HepG2 (cell line): ENCODE results near the gene DST. TPM values are rescaled to one million over a fixed set of nuclear protein-coding genes. Genes with fewer than 3 reads are reported as not detected.

Experiments used
- ATAC-seq: fragments of 200-7000 bp; cut with Tn5 transposase; 3 replicates; pipeline ENCODE4 v1.9.1; 2020; ENCODE audit warnings: mild to moderate bottlenecking, moderate library complexity
- BruUV-seq: library from RNA; stranded (reverse); fragments of 400-500 nt; replicated peaks from 2 replicates; lab custom pipeline; 2021; lab: Mats Ljungman, UMichigan
- CTCF ChIA-PET: fragments of 300-600 bp; formaldehyde crosslinking; extraction: SDS; loops from one replicate; lab custom pipeline; 2021; ENCODE audit warnings: low total read pairs, inconsistent platforms, low intra/inter-chr PET ratio; lab: Yijun Ruan, JAX
- POLR2A ChIA-PET: fragments of 350-600 bp; sonication (Branson Sonifier 250); formaldehyde crosslinking; loops from one replicate; lab custom pipeline; 2020; ENCODE audit warnings: antibody characterized with exemption, inconsistent platforms; lab: Yijun Ruan, JAX
- DNase-seq: peaks from one replicate; pipeline ENCODE4 v3.0.0-alpha.2; 2015; ENCODE audit warnings: low spot score
- FAIRE-seq: peaks from 3 replicates; lab custom pipeline; 2011; peaks lifted over from hg19 to GRCh38; lab: Jason Lieb, UNC
- H2AFZ ChIP-seq: one replicate; pipeline ENCODE4 v1.6.1; 2011; ENCODE audit warnings: low read length, inconsistent platforms
- H3K27ac ChIP-seq: fragments of 300-600 bp; 3 replicates; pipeline ENCODE4 v1.8.0; 2011; ENCODE audit warnings: mixed run types, mild to moderate bottlenecking, mixed read lengths, low read length, inconsistent platforms; ENCODE audit not compliant: insufficient read depth; ENCODE audit errors: extremely low read length
- H3K27me3 ChIP-seq, 2 experiments: fragments of 200-600 bp in 1 of 2; 2 replicates in 1 of 2; 3 replicates in 1 of 2; pipeline versions ENCODE4 v1.6.0 to v1.8.0; 2011; ENCODE audit warnings: low read length in 2 of 2, mild to moderate bottlenecking in 2 of 2, moderate library complexity in 2 of 2, inconsistent platforms in 1 of 2; ENCODE audit not compliant: insufficient read depth in 2 of 2, control insufficient read depth in 1 of 2
- H3K36me3 ChIP-seq, 2 experiments: fragments of 200-600 bp in 1 of 2; replicated peaks in 1 of 2; 2 replicates in 1 of 2; 3 replicates in 1 of 2; pipeline versions ENCODE4 v1.5.1 to v1.8.0; 2011; ENCODE audit warnings: low read length in 2 of 2, inconsistent platforms in 1 of 2; ENCODE audit not compliant: insufficient read depth in 2 of 2, control insufficient read depth in 1 of 2
- H3K4me1 ChIP-seq: 2 replicates; pipeline ENCODE4 v1.5.1; 2012; ENCODE audit warnings: low read length, inconsistent platforms; ENCODE audit not compliant: insufficient read depth
- H3K4me2 ChIP-seq: 2 replicates; pipeline ENCODE4 v1.6.0; 2011; ENCODE audit warnings: low read depth, low read length, inconsistent platforms
- H3K4me3 ChIP-seq, 3 experiments: fragments of 200-600 bp in 1 of 3; sonication (generic), shearing (Covaris generic) in 1 of 3; replicated peaks in 1 of 3; 2 replicates each; pipeline ENCODE4 v1.5.1; 2011 to 2016; ENCODE audit warnings: low read length in 3 of 3, inconsistent platforms in 2 of 3, low read depth in 2 of 3, mild to moderate bottlenecking in 2 of 3, control low read depth in 1 of 3, mixed read lengths in 1 of 3; ENCODE audit not compliant: insufficient read depth in 1 of 3
- H3K79me2 ChIP-seq: one replicate; pipeline ENCODE4 v1.6.1; 2011; ENCODE audit warnings: low read length, inconsistent platforms; ENCODE audit not compliant: insufficient read depth
- H3K9ac ChIP-seq: 2 replicates; pipeline ENCODE4 v1.6.0; 2011; ENCODE audit warnings: mild to moderate bottlenecking, low read depth, low read length, inconsistent platforms; ENCODE audit not compliant: insufficient read depth
- H3K9me3 ChIP-seq: 2 replicates; pipeline ENCODE4 v1.5.1; 2012; ENCODE audit warnings: mild to moderate bottlenecking, low read length
- H4K20me1 ChIP-seq: 2 replicates; pipeline ENCODE4 v1.6.0; 2011; ENCODE audit warnings: inconsistent platforms, mild to moderate bottlenecking, low read length, moderate library complexity; ENCODE audit not compliant: insufficient read depth
- ARNT ChIP-seq: fragments of 450-650 bp; IDR thresholded peaks from 2 replicates; pipeline ENCODE4 v1.6.1; 2017
- ARNTL ChIP-seq: sonication (generic); formaldehyde crosslinking; IDR thresholded peaks from 2 replicates; pipeline ENCODE4 v1.4.0; 2020; ENCODE audit warnings: mild to moderate bottlenecking, missing genetic modification reagents
- CBX1 ChIP-seq: IDR thresholded peaks from one replicate; pipeline ENCODE4 v1.6.1; 2016; ENCODE audit warnings: antibody characterized with exemption, low read depth
- CREBL2 ChIP-seq: sonication (generic); formaldehyde crosslinking; IDR thresholded peaks from 2 replicates; pipeline ENCODE4 v1.8.1; 2023; ENCODE audit warnings: missing genetic modification reagents, mild to moderate bottlenecking, borderline replicate concordance
- EZH2 ChIP-seq: conservative IDR thresholded peaks from 2 replicates; pipeline ENCODE4 v1.6.1; 2012; ENCODE audit warnings: mild to moderate bottlenecking, low read depth, low read length, moderate library complexity
- HMGA1 ChIP-seq: sonication (generic); formaldehyde crosslinking; conservative IDR thresholded peaks from 2 replicates; pipeline ENCODE4 v1.4.0; 2020; ENCODE audit warnings: missing genetic modification reagents
- MXD3 ChIP-seq: IDR thresholded peaks from 2 replicates; pipeline ENCODE4 v1.6.1; 2016; ENCODE audit warnings: mild to moderate bottlenecking, missing biosample characterization, missing genetic modification reagents
- PCBP1 ChIP-seq: fragments of 200-400 bp; formaldehyde crosslinking; IDR thresholded peaks from 2 replicates; pipeline ENCODE4 v1.6.1; 2017; ENCODE audit warnings: mild to moderate bottlenecking, low read depth, low read length, borderline replicate concordance
- SIX4 ChIP-seq: sonication (generic); formaldehyde crosslinking; IDR thresholded peaks from 2 replicates; pipeline ENCODE4 v1.4.0; 2020; ENCODE audit warnings: missing genetic modification reagents
- TFDP1 ChIP-seq: IDR thresholded peaks from 2 replicates; pipeline ENCODE4 v1.6.1; 2016; ENCODE audit warnings: missing compliant biosample characterization, missing genetic modification reagents, borderline replicate concordance
- THAP7 ChIP-seq: sonication (generic); formaldehyde crosslinking; IDR thresholded peaks from 2 replicates; pipeline ENCODE4 v1.8.1; 2023; ENCODE audit warnings: mild to moderate bottlenecking, missing genetic modification reagents
- ZBTB46 ChIP-seq: sonication (generic); formaldehyde crosslinking; IDR thresholded peaks from 2 replicates; pipeline ENCODE4 v1.4.0; 2020; ENCODE audit warnings: mild to moderate bottlenecking, missing genetic modification reagents, borderline replicate concordance
- ZNF335 ChIP-seq: sonication (generic); formaldehyde crosslinking; IDR thresholded peaks from 2 replicates; pipeline ENCODE4 v1.4.0; 2020; ENCODE audit warnings: missing genetic modification reagents
- WGBS: methylation state at CpG from one replicate; pipeline ENCODE4 v1.1.6; 2017; ENCODE audit warnings: low lambda C conversion rate; 5-methylcytosine and 5-hydroxymethylcytosine counted together
- in situ Hi-C: cut with HindIII; loops from 2 replicates; pipeline ENCODE4 v1.10.0; 2017; ENCODE audit warnings: low pct_unique_long_range_greater_than_20kb; ENCODE audit not compliant: extremely low pct_ligation_motif_present
- intact Hi-C: fragments of 100-400 bp; cut with micrococcal nuclease; formaldehyde crosslinking; loops from one replicate; pipeline ENCODE4 v1.10.0; 2022; ENCODE audit not compliant: unreplicated experiment
- polyA plus RNA-seq, 8 experiments: library from polyadenylated mRNA; depleted of rRNA in 3 of 8; stranded (reverse) in 7 of 8; unstranded in 1 of 8; fragments of >200 nt; fragmentation: Illumina TruSeq in 4 of 8; extraction: Trizol in 4 of 8; gene quantifications; 2 replicates each; pipeline versions ENCODE4 v1.2.1 to v1.2.3, GENCODE V29; 2011 to 2016; ENCODE audit warnings: low read depth in 4 of 8, missing spikeins in 1 of 8, mixed read lengths in 1 of 8; ENCODE audit not compliant: insufficient read depth in 1 of 8
- total RNA-seq, 5 experiments: library from RNA; depleted of rRNA; stranded (reverse); fragments of >200 nt; fragmentation: Illumina TruSeq; extraction: Trizol; gene quantifications; 2 replicates each; pipeline ENCODE4 v1.2.3, GENCODE V29; 2016; ENCODE audit warnings: low read depth in 1 of 5
- TF ChIP-seq, protein P1 (sequence below): sonication (generic); formaldehyde crosslinking; IDR thresholded peaks from 2 replicates; pipeline ENCODE4 v1.5.1; 2020; ENCODE audit warnings: mild to moderate bottlenecking, missing genetic modification reagents, moderate library complexity

The DST gene
- total and polyA plus RNA-seq, 2 of the 13 experiments (the other 11 are each of a cell fraction or from before 2014, with no cell fraction given) = 64.4 to 89.0 TPM

DNA sequence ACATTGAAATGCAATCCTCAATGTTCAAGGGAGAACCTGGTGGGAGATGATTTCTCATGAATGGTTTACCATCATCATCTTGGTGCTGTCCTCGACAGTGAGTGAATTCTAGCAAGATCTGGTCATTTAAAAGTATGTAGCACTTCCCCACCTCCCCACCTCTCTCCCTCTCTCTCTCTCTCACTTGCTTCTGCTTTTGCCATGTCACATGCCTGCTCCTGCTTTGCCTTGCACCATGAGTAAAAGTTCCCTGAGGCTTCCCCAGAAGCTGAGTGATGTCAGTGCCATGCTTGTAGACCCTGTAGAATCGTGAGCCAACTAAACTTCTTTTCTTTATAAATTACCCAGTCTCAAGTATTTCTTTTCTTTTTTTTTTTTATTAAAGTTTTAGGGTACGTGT is 60.5 kb downstream of the DST start (continued):
- no peak for TF ChIP-seq ZBTB46 (CRISPR knock-in tag)

DNA sequence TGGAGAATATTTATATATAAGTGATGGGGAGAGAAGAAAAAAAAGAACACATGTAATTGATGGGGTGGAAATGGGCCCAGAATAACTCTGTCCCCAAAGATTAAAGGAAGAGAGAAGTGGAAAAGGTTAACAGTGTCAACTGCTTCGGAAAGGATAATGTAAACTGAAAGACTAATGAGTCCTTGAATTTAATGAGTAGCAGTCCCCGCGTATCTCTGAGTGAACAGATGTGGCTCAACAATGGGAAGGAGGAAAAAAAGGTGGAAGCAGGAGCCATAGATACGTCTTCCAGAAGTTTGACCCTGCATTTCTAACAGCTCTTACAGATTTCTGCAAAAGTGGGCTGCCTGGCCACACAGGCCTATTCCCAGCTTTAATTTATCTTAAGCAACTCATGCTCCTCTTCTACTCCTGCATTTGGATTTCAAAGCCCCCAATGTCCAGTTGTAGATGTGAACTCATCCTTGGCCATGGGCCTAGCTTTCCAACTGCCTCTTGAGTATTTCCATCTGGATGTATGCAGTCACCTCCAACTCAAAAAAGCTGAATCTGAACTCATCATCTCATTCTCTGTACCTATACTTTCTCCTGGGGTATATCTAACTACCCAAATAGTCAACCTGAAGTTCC is 61.3 kb downstream of the DST start:
- BruUV-seq = no TSS peak
- Histone ChIP-seq H2AFZ (no peak overlapping the region), H3K4me3 (no peak overlapping the region), H3K36me3 (no peaks in the 10 kb centered on the region), H3K4me1 (no peaks in the 10 kb centered on the region), H3K9ac (no peak overlapping the region), H3K27me3 (no peaks in the 10 kb centered on the region), H3K27ac (no peak overlapping the region), H3K79me2 (no peaks in the 10 kb centered on the region), H4K20me1 (no peaks in the 10 kb centered on the region), H3K4me2 (no peak overlapping the region), H3K9me3 (no peaks in the 10 kb centered on the region)
- intact Hi-C loops (no loop called here), in situ Hi-C loops (no loop called here)
- ChIA-PET CTCF (no interaction called here), POLR2A (no interaction called here)
- DNase-seq (no peak), ATAC-seq (no peak), FAIRE-seq (no peak)
- 92% methylated on average over 4 of the region's 4 CpGs for WGBS
- TF ChIP-seq ZNF335 (CRISPR knock-in tag) (no peak), THAP7 (CRISPR knock-in tag) (no peak), ARNTL (CRISPR knock-in tag) (no peak), HMGA1 (CRISPR knock-in tag) (no peak), EZH2 (no peak), ARNT (no peak), PCBP1 (no peak), TFDP1 (CRISPR knock-in tag) (no peak), CREBL2 (CRISPR knock-in tag) (no peak), CBX1 (no peak), SIX4 (CRISPR knock-in tag) (no peak), MXD3 (CRISPR knock-in tag) (no peak)
- TF ChIP-seq, protein P1, sequence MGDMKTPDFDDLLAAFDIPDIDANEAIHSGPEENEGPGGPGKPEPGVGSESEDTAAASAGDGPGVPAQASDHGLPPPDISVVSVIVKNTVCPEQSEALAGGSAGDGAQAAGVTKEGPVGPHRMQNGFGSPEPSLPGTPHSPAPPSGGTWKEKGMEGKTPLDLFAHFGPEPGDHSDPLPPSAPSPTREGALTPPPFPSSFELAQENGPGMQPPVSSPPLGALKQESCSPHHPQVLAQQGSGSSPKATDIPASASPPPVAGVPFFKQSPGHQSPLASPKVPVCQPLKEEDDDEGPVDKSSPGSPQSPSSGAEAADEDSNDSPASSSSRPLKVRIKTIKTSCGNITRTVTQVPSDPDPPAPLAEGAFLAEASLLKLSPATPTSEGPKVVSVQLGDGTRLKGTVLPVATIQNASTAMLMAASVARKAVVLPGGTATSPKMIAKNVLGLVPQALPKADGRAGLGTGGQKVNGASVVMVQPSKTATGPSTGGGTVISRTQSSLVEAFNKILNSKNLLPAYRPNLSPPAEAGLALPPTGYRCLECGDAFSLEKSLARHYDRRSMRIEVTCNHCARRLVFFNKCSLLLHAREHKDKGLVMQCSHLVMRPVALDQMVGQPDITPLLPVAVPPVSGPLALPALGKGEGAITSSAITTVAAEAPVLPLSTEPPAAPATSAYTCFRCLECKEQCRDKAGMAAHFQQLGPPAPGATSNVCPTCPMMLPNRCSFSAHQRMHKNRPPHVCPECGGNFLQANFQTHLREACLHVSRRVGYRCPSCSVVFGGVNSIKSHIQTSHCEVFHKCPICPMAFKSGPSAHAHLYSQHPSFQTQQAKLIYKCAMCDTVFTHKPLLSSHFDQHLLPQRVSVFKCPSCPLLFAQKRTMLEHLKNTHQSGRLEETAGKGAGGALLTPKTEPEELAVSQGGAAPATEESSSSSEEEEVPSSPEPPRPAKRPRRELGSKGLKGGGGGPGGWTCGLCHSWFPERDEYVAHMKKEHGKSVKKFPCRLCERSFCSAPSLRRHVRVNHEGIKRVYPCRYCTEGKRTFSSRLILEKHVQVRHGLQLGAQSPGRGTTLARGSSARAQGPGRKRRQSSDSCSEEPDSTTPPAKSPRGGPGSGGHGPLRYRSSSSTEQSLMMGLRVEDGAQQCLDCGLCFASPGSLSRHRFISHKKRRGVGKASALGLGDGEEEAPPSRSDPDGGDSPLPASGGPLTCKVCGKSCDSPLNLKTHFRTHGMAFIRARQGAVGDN (CRISPR knock-in tag) = no peak
